Glutamatergic neuron (in vitro differentiated cells): ENCODE data around the gene RASGRF1. TPM values are rescaled to one million over a fixed set of nuclear protein-coding genes. Genes with fewer than 3 reads are reported as not detected.

Experiments used
- DNase-seq: peaks from one replicate; pipeline ENCODE4 v3.0.0; 2022
- H3K27ac Mint-ChIP-seq: one replicate; pipeline ENCODE4 v1.8.0; 2020; ENCODE audit warnings: mild to moderate bottlenecking, mixed read lengths, inconsistent platforms; ENCODE audit not compliant: unreplicated experiment
- H3K27me3 Mint-ChIP-seq: one replicate; pipeline ENCODE4 v1.8.0; 2020; ENCODE audit warnings: mild to moderate bottlenecking, moderate library complexity, mixed read lengths, inconsistent platforms; ENCODE audit not compliant: unreplicated experiment
- H3K36me3 Mint-ChIP-seq: one replicate; pipeline ENCODE4 v1.8.0; 2020; ENCODE audit warnings: mild to moderate bottlenecking, mixed read lengths, inconsistent platforms; ENCODE audit not compliant: unreplicated experiment
- H3K4me1 Mint-ChIP-seq: one replicate; pipeline ENCODE4 v1.8.0; 2020; ENCODE audit warnings: mild to moderate bottlenecking, low read depth, mixed read lengths, inconsistent platforms; ENCODE audit not compliant: unreplicated experiment
- H3K4me3 Mint-ChIP-seq: one replicate; pipeline ENCODE4 v1.8.0; 2020; ENCODE audit warnings: mild to moderate bottlenecking, mixed read lengths, inconsistent platforms; ENCODE audit not compliant: unreplicated experiment
- H3K9me3 Mint-ChIP-seq: one replicate; pipeline ENCODE4 v1.8.0; 2020; ENCODE audit warnings: mild to moderate bottlenecking, moderate library complexity, mixed read lengths, inconsistent platforms; ENCODE audit not compliant: unreplicated experiment
- CTCF ChIP-seq: fragments of 200-600 bp; sonication (generic); IDR thresholded peaks from one replicate; pipeline ENCODE4 v1.5.0; 2021; ENCODE audit not compliant: partially characterized antibody, unreplicated experiment
- total RNA-seq: library from RNA; stranded (reverse); fragmentation: NEBNext Ultra II Directional; extraction: Animal tissue kit (Norgen Biotek cat#: 25700); gene quantifications from one replicate; pipeline ENCODE4 v1.2.1, GENCODE V29; 2021; ENCODE audit not compliant: unreplicated experiment

RASGRF1 gene
- total RNA-seq, 1 donor from 2014 or later: 0.32 TPM

GRCh38 chr15:79068790-79069189 is 21.8 kb downstream of the RASGRF1 start:
- no peak overlapping the region for H3K4me3 Mint-ChIP-seq
- TF ChIP-seq CTCF: no peak
- H3K27ac Mint-ChIP-seq: no peak overlapping the region
- DNase-seq: no peak
- H3K27me3 Mint-ChIP-seq: peaks cover 4% of the 10 kb centered on the region
- H3K9me3 Mint-ChIP-seq: peaks cover 3% of the 10 kb centered on the region
- no peaks in the 10 kb centered on the region for H3K36me3 Mint-ChIP-seq
- no peaks in the 10 kb centered on the region for H3K4me1 Mint-ChIP-seq

- no peaks in the 10 kb centered on the region for H3K4me1 Mint-ChIP-seq
- no peaks in the 10 kb centered on the region for H3K36me3 Mint-ChIP-seq
- peaks cover 5% of the 10 kb centered on the region for H3K9me3 Mint-ChIP-seq
- DNase-seq: no peak
- no peak for TF ChIP-seq CTCF
- no peak overlapping the region for H3K27ac Mint-ChIP-seq
- no peak overlapping the region for H3K4me3 Mint-ChIP-seq
- no peaks in the 10 kb centered on the region for H3K27me3 Mint-ChIP-seq
Observed at GRCh38 chr15:79067969-79068368, 22.6 kb downstream of the RASGRF1 start.

GRCh38 chr15:79067072-79067833 is 23.3 kb downstream of the RASGRF1 start:
- no peak overlapping the region for H3K27ac Mint-ChIP-seq
- H3K4me1 Mint-ChIP-seq: no peaks in the 10 kb centered on the region
- no peak for DNase-seq
- no peak for TF ChIP-seq CTCF
- H3K36me3 Mint-ChIP-seq: no peaks in the 10 kb centered on the region
- H3K4me3 Mint-ChIP-seq: no peak overlapping the region
- H3K9me3 Mint-ChIP-seq: peaks cover 5% of the 10 kb centered on the region
- H3K27me3 Mint-ChIP-seq: no peaks in the 10 kb centered on the region

- no peaks in the 10 kb centered on the region for H3K36me3 Mint-ChIP-seq
Observed at GRCh38 chr15:79066391-79067071, 24.0 kb downstream of the RASGRF1 start.

More at GRCh38 chr15:79066391-79067071, 24.0 kb downstream of the RASGRF1 start:
- Mint-ChIP-seq H3K27ac (no peak overlapping the region), H3K27me3 (no peaks in the 10 kb centered on the region), H3K4me1 (no peaks in the 10 kb centered on the region), H3K4me3 (no peak overlapping the region), H3K9me3 (peaks cover 5% of the 10 kb centered on the region)
- DNase-seq: no peak
- no peak for TF ChIP-seq CTCF
